ENCODE measurements around the gene MLLT6. TPM values are rescaled to one million over a fixed set of nuclear protein-coding genes. Genes with fewer than 3 reads are reported as not detected.
"Not testable (repeated sequence)": the region's sequence is repeated elsewhere in the genome, so short reads cannot be mapped to it uniquely, and the experiment has no call there.

MLLT6 gene
- total RNA-seq, 1 donor from 2014 or later, result 209 TPM

DNA sequence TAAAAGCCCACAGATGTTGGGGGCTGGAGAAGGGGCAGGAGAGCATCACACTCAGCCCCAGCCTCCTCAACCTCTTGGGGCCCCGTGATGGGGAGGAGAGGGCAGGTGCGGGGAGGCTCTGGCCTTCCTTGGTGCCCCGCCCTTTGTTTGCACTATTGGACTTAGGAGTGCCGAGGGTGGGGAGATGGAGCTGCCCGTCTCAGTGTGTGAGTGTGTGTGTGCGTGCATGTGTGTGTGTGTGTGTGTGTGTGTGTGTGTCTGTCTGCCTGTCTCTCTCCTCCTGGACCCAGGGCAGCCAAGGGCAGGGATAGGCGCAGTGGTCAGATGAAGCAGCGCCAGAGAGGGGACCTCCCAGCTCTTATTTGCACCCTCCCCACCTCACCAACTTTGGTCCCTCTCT, 21.1 kb downstream of the MLLT6 start:
- DNase-seq (ENCODE audit: low spot score), result not testable (repeated sequence)

- DNase-seq (ENCODE audit: low spot score), result no peak
Measured at GRCh38 chr17:38727736-38728135, 22.7 kb downstream of the MLLT6 start.

DNA sequence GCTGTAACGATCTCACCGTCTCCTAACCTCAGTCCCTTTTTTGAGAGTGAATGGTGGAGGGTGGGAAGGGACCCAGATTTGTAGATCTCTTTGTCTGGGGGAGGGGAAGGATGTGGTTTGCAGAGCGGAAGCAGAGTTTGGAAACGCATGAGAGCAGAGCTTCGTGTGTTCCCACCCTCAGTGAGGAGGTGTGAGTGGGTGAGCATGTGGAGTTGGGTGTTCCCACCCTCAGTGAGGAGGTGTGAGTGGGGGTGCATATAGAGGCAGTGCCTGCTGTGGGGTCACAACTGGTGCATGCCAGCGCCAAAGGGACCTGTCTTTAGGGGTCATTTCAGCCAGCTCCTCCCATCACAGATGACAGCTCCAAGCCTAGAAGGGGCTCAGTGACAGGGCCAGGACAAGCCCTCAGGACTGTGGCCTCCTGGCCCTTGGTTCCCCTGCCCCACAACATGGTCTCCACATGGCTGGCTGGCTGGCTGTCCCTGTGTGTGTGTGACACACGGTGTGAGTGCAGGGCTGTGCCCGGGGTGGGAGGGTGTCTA, 23.3 kb downstream of the MLLT6 start:
- no peak for DNase-seq (ENCODE audit: low spot score)

DNA sequence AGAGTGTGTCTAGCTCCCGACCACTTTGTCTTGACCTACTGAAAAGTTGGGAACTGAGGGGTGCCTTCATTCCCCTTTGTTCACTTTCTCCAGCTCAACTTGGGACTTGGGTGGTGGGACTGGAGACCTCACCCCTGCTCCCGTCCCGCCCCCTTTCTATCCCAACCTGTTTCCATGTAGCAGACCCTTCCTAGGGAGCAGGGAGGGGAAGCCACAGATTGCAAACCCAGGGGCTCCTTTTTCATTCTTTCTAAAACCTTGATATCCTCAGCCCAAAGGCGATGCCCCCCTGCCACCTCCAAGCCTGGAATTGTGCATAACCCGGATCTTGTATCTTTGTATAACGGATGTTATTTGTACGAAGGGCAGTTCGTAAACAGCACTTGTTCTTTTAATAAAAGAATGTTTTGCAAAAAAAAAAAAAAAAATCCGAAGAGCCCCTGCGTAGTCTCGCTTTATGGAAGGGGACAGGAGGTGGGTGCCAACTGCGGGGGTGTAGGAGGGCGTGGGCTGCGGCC, 24.4 kb downstream of the MLLT6 start:
- DNase-seq (ENCODE audit: low spot score), result no peak

- DNase-seq (ENCODE audit: low spot score), result peak; percentile 86
Measured at GRCh38 chr17:38729886-38730525, 24.9 kb downstream of the MLLT6 start, which contains the start of gene CISD3. TSS of gene CISD3 (plus strand) at chr17:38730341. CDS start at chr17:38730359, 18 bp downstream.

DNA sequence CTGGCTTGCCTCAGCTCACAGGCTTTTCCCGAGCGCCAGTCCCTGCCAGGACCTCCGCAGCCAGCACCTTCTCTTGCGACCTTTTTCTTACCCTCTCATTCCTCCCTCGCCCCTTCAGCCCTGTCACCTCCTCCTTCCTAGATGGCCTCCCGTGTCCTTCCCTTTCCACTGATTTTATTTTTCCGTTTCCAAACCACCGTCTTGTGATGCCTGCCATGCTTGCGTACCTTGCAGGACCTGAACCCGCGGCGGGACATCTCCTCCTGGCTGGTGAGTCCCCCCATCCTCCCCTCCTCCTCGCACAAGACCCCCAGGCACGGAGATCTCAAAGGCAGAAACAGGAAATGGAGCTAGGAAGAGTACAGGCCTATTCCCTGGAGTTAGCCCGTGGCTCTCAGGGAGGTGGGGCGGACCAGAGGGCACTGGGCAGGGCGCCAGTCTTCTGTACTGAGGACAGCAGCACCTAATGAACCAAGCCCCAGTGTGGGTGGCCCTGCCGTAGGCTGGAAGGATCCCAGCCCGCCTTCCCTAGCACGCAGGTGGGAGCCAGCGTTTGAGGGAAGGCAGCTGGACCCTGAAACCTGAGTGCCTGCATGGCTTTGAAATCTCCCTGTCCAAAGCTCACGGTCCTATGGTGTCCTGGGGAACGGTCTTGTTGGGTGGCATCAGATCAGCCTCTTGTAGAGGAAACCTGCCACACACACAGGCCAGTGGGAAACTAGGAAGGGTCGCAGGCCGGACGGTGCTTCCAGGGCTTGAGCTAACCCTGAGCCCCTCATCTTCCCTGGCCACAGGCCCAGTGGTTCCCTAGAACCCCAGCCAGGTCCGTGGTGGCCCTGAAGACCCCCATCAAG, 25.7 kb downstream of the MLLT6 start:
- DNase-seq (ENCODE audit: low spot score), result peak; percentile 85

- DNase-seq (ENCODE audit: low spot score), result no peak
Measured at GRCh38 chr17:38731526-38732294, 26.6 kb downstream of the MLLT6 start.

DNA sequence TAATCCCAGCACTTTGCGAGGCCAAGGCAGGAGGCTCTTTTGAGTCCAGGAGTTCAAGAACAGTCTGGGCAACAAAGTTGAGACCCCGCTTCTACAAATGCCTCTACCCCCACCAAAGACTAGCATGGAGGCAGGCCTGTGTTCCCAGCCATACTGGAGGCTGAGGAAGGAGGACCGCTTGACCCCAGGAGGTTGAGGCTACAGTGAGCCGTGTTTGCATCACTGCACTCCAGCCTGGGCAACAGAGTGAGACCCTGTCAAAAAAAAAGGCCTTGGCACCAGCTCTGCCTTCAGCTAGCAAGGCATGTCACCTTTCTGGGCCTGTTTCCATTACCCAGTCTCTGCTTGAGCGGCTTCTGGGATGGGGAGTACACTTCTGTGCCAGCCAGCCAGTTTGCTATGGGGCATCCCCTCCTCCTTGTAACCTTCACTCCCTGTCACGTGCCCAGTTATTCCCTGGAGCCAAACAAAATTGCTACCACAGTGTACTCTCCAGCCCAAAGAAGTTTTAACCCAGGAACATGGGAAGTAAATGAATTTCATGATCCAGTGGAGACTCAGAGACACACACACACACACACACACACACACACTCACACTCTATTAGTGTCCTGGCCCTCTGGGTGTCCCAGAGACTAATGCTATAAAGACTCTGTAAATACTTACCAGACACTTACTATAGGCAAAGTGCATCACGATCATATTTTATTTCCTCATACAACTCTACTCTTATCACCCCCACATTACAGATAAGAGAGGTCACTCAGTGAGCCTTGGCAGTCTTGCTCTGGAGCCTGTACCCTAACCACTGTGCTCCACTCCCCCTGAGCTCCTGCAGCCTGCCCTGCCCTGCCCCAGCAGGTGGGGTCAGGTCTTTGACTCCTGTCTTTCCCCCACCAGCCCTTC, 27.6 kb downstream of the MLLT6 start:
- no peak for DNase-seq (ENCODE audit: low spot score)

DNA sequence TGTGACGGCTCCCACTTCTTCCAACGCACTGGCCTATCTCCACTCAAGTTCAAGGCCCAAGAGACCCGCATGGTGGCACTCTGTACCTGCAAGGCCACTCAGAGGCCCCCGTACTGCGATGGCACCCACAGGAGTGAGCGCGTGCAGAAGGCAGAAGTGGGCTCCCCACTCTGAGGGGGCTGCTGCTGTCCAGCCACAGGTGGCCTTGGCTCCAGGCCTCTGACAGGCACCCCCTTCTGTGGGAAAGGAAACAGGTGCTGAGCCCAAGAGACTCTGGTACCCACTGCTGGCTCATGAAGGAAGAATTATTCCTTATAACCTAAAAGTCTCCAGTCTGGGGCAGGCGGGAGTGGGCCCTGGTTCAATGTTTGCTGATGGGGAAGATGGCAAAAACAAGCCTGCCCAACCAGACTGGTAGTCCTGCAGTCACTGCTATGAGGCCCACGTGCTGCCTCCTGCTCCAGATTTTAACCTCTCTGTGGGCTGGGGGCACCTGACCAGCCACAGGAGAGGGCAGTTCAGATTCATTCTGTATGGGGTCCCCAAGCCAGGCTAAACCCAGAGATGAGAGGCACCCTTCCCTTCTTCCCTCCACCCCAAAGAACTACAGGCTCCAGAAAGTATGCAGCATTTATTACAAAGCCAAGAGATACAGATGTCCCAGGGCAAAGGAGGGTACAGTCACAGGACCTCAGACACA, 28.4 kb downstream of the MLLT6 start:
- no peak for DNase-seq (ENCODE audit: low spot score)

DNA sequence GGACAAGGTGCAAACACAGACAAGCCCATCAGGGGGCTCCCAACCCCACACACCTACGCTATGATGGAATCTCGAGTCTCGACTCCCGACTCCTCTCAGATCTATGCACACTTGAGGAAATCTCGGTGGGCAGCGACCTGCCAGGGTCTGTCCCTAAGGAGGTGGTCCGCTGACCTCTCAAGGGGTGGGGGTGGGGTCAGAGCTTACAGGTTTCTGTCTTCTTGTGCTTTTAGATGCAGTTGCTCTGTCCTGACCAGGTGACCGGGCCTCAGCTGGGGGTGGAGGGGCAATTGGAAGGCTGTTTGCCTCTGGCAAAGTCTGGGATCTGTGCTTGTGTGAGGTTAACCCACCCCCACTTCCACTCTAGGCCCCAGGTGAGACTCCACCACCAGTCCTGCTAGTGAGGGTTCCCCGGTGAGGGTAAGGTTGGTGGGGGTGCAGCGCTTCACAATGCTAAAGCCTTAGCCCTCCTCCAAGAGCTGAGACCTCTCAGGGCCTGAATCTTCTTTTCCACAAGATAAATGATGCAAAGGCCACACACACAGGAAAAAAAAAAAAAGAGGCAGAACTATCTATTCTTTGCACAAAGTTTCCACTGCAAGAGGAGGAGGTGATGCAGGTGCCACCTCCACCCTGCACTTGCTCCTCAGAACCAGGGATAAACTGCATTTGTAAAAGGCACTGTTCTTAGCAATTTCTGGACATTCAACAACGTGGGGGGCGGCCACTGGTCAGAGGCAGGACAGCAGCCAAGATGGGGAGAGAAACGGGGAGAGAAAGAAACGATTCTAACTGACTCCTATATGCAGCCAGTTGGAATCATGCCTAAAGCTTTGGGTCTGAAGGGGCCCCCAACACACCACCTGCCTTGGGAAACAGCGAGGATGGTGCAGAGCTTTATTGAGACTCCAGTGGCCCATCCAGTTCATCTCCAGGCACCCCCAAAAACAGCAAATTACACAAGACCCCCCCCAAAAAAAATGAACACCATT, 29.2 kb downstream of the MLLT6 start:
- no peak for DNase-seq (ENCODE audit: low spot score)

- DNase-seq (ENCODE audit: low spot score), result peak; percentile 70
Measured at GRCh38 chr17:38735161-38735997, 30.3 kb downstream of the MLLT6 start.

- DNase-seq (ENCODE audit: low spot score), result no peak
Measured at GRCh38 chr17:38738007-38738662, 33.1 kb downstream of the MLLT6 start.

DNA sequence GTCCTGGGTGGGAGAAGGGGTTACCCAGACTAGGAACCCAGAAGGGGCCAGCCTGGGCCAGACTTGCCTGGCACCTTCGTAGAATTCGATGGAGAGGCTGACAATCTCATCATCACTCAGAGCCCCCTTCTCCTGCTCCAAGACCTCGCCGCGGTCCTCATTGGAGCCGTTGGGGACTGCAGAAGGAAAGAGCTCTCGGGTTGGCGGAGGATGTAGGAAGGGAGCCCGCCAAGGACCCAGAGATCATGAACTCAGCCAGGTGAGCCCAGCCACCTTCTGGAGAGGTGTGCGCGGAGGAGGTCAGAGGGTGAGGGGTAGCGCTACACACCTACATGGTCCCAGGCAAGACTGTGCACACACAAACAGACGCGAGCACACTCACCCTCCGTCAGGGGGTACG, 33.6 kb downstream of the MLLT6 start:
- DNase-seq (ENCODE audit: low spot score), result no peak

GRCh38 chr17:38739305-38739704, 34.2 kb downstream of the MLLT6 start:
- no peak for DNase-seq (ENCODE audit: low spot score)

DNA sequence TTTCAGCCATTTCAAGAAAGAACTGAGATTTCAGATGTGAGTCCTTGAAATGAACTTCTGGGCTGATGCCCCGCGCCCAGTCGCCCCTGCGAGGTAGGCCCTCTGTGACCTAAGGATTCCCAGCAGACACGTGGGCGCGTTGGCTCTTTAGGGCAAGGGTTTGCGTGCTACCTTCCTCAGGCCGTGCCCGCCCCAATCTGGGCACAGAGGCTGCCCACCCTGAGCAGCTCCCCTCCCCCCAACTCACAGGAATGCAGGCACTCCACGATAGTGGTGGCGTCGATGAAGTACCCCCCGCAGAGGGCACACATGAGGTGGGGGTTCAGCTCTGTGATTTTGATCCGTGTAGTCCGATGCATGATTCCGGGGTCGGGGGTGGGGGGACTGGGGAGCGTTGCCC, 35.0 kb downstream of the MLLT6 start:
- no peak for DNase-seq (ENCODE audit: low spot score)

- no peak for DNase-seq (ENCODE audit: low spot score)
Measured at GRCh38 chr17:38740806-38741205, 35.7 kb downstream of the MLLT6 start.

- DNase-seq (ENCODE audit: low spot score), result no peak
Measured at GRCh38 chr17:38741461-38741860, 36.4 kb downstream of the MLLT6 start.

Measured in ureter (tissue), 1 donor.